HG03565 (cell line): ENCODE data around the gene PTPN21.
A peak's percentile ranks its signal among the peaks of the same experiment; 100 is the strongest.

Experiments used
- ATAC-seq: cut with Tn5 transposase; IDR thresholded peaks from one replicate; pipeline ENCODE4 v1.9.1; 2021; ENCODE audit warnings: mild to moderate bottlenecking, moderate library complexity; ENCODE audit not compliant: unreplicated experiment

The PTPN21 gene

GRCh38 chr14:88554457-88555286 lies at the start of gene PTPN21:
Gene PTPN21, minus strand, starts transcription at chr14:88555007. Its CDS starts 4,590 bp downstream, at chr14:88550417.
- no peak for ATAC-seq

GRCh38 chr14:88604212-88604611 lies 49.4 kb upstream of the PTPN21 start:
- no peak for ATAC-seq

DNA sequence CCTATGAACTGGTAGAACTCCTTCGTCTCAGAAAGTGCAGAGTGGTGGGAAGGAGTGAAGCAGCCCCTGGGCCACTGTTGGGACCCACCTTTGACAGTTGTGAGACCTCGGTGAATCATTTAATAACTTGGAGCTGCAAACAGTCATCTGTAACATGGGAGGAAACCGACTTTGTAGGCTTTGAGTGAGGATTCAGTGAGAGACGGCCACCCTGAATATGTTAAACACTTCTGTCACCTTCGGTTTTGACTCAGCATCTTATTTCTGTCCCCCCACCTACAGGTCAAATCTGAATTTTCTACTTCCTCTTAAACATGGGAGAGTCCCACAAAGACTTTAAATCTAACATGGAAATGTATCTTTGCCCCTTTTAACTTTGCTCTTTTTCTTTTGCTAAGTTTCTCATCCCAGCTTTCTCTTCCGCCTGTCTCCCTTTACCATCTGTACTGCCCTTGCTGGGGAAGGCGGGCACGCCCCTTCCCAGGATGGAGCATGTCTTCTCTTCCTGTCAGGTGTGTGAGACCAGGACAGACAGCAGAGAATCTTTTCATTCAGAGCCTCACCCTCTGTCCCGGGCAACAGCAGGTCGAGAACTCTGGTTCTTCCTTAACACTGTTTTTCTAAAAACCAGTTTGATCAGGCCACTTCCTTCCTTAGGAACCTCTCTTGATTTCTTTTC lies 45.1 kb upstream of the PTPN21 start:
- ATAC-seq = peak; percentile 92

DNA sequence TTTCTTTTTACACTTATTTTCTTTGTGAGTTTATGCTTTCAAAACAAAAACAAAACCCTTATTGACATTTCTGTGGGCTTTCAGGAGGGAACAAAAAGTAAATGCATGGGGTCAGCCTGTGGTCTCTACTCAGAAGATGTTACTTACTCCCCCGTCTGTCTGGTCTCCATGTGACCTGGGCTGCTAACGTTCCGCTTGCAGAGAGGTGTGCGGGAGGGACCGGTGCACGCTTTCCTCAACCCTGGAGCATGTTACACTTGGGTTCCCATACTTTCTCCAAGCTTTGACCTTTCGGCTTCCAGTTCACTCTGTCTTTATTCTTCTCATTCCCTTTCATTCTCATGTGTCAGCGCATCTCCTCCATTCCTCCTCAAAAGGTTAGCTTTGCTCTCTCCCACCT lies 44.5 kb upstream of the PTPN21 start:
- peak; percentile 26 for ATAC-seq

DNA sequence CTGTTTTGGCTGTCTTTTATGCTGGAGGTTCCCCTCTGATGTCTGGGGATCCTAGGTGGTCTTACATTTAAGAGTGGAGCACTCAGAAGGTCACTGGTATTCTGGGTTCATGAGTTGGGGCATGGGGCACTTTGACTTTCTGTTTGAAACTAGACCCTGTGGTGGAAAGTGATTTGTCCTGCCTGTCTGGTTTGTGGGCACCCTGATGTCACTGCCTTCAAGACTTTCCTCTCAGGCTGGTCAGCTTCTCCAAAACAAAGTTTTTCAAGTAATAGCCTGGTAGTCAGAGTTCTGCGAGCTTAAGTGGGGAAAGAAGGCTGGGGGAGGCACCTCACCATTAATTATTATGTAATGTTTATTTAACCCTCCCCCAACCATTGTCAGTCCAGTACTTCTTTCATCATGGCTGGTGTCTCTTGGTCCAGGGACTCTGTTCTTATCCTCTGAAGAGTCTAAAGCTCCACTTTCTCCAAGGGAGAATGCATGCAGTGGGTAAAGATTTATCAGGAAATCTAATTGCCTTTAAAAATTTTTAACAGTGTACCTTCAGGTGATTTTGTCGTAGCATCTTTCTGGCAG lies 43.4 kb upstream of the PTPN21 start:
- no peak for ATAC-seq

DNA sequence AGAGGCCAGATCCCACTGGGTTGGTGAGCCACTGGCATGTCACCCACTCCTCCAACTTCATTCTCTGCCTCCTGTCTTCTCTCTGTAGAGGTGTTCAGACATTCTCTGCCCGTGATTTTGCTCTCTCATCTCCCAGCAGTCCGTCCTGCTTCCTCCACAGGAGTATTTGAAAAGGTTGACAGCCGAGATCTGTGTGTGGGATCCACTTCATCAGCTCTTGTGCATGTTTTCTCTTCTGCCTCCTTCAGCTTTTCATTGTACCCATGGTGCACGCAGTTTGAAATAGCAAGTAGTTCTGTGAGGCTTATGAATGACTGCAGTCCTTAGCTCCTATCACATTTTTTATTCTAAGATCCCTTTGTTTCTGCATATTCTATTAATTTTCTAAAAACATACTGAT lies 42.8 kb upstream of the PTPN21 start:
- ATAC-seq = no peak

GRCh38 chr14:88597038-88597437 lies 42.2 kb upstream of the PTPN21 start:
- ATAC-seq = no peak

- no peak for ATAC-seq
Measured at GRCh38 chr14:88592031-88592430, 37.2 kb upstream of the PTPN21 start.

DNA sequence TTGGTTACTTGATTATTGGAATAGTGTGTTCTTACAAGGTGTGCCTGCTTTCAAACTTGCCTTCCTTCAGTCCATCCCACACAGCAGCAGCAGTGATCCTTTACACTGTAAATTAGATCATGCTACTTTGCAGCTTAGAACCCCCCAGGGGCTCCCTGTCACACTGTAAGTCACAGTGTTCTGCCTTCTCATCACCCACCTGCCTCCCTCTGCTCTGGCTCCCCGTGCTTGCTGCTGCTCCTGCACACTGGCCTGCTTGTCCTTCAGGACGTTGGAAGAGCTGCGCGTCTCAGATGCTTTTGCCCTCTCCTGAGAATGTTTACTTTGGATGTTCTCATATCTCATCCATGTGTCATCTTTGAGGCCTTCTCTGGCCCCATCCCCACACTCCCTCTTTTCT lies 35.4 kb upstream of the PTPN21 start:
- no peak for ATAC-seq

DNA sequence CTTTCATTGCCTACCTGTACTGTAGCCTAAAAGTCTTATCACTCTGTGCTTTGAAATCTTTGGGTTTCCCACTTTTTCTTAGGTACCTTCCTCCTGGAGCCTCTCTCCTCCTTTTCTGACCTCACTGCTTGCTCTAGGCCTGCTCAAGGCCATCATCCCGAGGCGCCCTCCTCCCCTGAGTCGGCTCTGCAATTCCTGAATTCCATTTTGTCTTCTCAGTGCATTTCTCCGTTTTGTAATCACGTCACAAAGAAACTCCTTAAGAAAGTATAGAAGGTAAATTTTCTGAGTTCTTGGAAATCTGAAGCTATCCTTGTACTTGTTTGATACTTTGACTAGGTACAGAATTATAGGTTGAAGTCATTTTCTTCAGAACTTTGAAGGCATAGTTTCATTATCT lies 33.3 kb upstream of the PTPN21 start:
- no peak for ATAC-seq

DNA sequence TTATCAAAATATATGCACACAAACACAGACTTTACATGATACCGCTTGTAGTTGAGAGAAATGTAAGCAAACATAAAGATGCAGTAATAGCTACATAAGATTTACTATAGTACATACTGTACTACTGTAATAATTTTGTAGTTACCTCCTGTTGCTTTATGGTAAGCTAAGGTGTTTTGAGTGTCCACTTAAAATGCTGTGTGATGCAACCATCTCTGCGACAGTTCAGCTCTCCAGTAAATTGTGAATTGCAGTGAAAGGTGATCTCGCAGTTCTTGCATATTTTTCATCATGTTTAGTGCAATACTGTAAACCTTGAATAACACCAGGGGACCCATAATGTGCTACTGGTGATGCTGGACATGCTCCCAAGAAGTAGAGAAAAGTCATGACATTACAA lies 29.6 kb upstream of the PTPN21 start:
- ATAC-seq = no peak

- ATAC-seq = no peak
Measured at GRCh38 chr14:88576222-88576621, 21.4 kb upstream of the PTPN21 start.

DNA sequence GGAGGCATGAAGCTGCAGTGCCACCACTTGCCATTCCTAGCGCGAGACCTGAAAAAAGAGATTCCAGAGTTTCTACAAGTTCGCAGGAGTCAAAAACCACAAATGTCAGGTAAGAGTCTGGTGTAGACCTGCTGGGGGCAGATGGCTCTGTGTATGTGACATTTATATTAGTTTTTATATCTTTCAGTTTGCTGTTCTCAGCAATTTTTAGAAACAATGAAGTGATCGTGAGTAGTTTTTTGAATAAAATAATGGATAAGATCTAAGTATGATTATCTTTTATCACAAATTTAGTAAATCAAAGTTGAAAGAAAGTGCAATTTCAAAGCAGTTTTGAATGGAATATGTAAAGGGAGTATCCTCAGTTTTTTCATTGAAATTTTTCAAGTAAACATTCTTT lies 17.3 kb upstream of the PTPN21 start:
- ATAC-seq = no peak

- no peak for ATAC-seq
Measured at GRCh38 chr14:88568196-88568595, 13.4 kb upstream of the PTPN21 start.

GRCh38 chr14:88565427-88565826 lies 10.6 kb upstream of the PTPN21 start:
- ATAC-seq = no peak

DNA sequence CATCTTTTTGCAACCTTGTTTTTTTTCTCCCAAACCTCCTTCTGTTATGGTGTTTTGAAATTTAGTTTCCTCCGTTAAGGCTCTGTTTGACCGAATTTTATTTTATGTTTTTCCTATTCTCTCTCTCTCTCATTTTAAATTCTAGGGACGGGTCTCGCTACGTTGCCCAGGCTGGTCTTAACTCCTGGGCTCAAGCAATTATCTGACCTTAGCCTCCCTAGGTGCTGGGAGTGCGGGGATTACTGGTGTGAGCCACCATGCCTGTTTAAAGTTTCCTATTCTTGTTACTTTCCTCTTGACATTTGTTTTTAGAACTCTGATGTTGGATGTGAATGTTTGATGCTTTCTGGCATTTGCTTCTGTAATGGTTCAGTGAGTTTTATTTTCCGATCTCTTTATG lies 9.0 kb upstream of the PTPN21 start:
- ATAC-seq = no peak

GRCh38 chr14:88562831-88563686 lies 8.3 kb upstream of the PTPN21 start, which contains the start of gene ZC3H14:
Gene ZC3H14, plus strand, starts transcription at chr14:88563037. Its CDS starts 97 bp downstream, at chr14:88563134.
- ATAC-seq = peak; percentile 84

GRCh38 chr14:88562532-88562830 lies 7.7 kb upstream of the PTPN21 start:
- no peak for ATAC-seq

GRCh38 chr14:88559852-88560251 lies 5.0 kb upstream of the PTPN21 start:
- ATAC-seq = no peak

- ATAC-seq = no peak
Measured at GRCh38 chr14:88556581-88556980, 1.8 kb upstream of the PTPN21 start.

- ATAC-seq = no peak
Measured at GRCh38 chr14:88553886-88554456, 836 bp downstream of the PTPN21 start.
